HCT116 (cell line): ENCODE results near the gene P2RY14. TPM values are rescaled to one million over a fixed set of nuclear protein-coding genes. Genes with fewer than 3 reads are reported as not detected.

Experiments used
- ATAC-seq: fragments of 200-7000 bp; cut with Tn5 transposase; 2 replicates; pipeline ENCODE4 v1.9.1; 2020; ENCODE audit warnings: mild to moderate bottlenecking, moderate library complexity
- BruUV-seq: library from RNA; stranded (reverse); fragments of 400-500 nt; replicated peaks from 2 replicates; lab custom pipeline; 2021; lab: Mats Ljungman, UMichigan
- CTCF ChIA-PET: fragments of 300-600 bp; sonication (Branson Sonifier 250); formaldehyde crosslinking; loops from one replicate; lab custom pipeline; 2021; ENCODE audit warnings: antibody characterized with exemption; lab: Charles Lee
- POLR2A ChIA-PET: fragments of 300-600, 350-600 bp; sonication (Branson Sonifier 250); formaldehyde crosslinking; loops from one replicate; lab custom pipeline; 2021; ENCODE audit warnings: antibody characterized with exemption; lab: Charles Lee
- RAD21 ChIA-PET, 2 experiments: fragments of 300-600 bp; sonication (Branson Sonifier 250); formaldehyde crosslinking; loops; one replicate each; lab custom pipeline; 2023; ENCODE audit warnings: low total read pairs in 2 of 2; ENCODE audit not compliant: uncharacterized antibody in 2 of 2, unreplicated experiment in 2 of 2, low non-redundant PET in 1 of 2; lab: Charles Lee
- DNase-seq: peaks from one replicate; pipeline ENCODE4 v3.0.0-alpha.2; 2010; ENCODE audit warnings: low read depth, low spot score
- H2AFZ ChIP-seq: fragments of 200-600 bp; shearing (Covaris generic), sonication (generic); 2 replicates; pipeline ENCODE4 v1.6.1; 2017; ENCODE audit warnings: low read depth, mixed run types, mixed read lengths, antibody characterized with exemption, low read length; ENCODE audit not compliant: poor library complexity, severe bottlenecking
- H3K27ac ChIP-seq: 2 replicates; pipeline ENCODE4 v1.5.1; 2012; ENCODE audit warnings: low read depth, low read length
- H3K27me3 ChIP-seq: fragments of 200-600 bp; sonication (generic); 2 replicates; pipeline ENCODE4 v1.6.1; 2016; ENCODE audit warnings: mixed run types, low read length, mixed read lengths; ENCODE audit not compliant: insufficient read depth
- H3K36me3 ChIP-seq, 2 experiments: fragments of 200-500 bp in 1 of 2; fragments of 200-600 bp in 1 of 2; sonication (Bioruptor generic) in 1 of 2; sonication (generic) in 1 of 2; 2 replicates each; pipeline versions ENCODE4 v1.5.1 to v1.6.1; 2014 to 2016; ENCODE audit warnings: low read length in 2 of 2, inconsistent platforms in 1 of 2, mixed read lengths in 1 of 2, mixed run types in 1 of 2; ENCODE audit not compliant: insufficient read depth in 2 of 2, control insufficient read depth in 1 of 2
- H3K4me1 ChIP-seq, 2 experiments: fragments of 200-600 bp in 1 of 2; sonication (generic) in 1 of 2; 2 replicates each; pipeline versions ENCODE4 v1.5.1 to v1.6.1; 2012 to 2017; ENCODE audit warnings: low read length in 2 of 2, inconsistent platforms in 1 of 2, mild to moderate bottlenecking in 1 of 2, mixed read lengths in 1 of 2, mixed run types in 1 of 2, moderate library complexity in 1 of 2; ENCODE audit not compliant: insufficient read depth in 2 of 2, control insufficient read depth in 1 of 2
- H3K4me2 ChIP-seq: fragments of 200-600 bp; sonication (generic); 2 replicates; pipeline ENCODE4 v1.6.1; 2017; ENCODE audit warnings: mixed run types, low read length, mixed read lengths
- H3K4me3 ChIP-seq, 2 experiments: fragments of 200-600 bp in 1 of 2; sonication (generic) in 1 of 2; replicated peaks in 1 of 2; 2 replicates each; pipeline ENCODE4 v1.5.1; 2011 to 2016; ENCODE audit warnings: low read length in 2 of 2, control low read depth in 1 of 2, low read depth in 1 of 2, mild to moderate bottlenecking in 1 of 2, mixed read lengths in 1 of 2, mixed run types in 1 of 2
- H3K79me2 ChIP-seq: fragments of 200-600 bp; sonication (generic); 2 replicates; pipeline ENCODE4 v1.6.1; 2017; ENCODE audit warnings: mild to moderate bottlenecking, mixed run types, low read length, moderate library complexity, mixed read lengths; ENCODE audit not compliant: insufficient read depth
- H3K9ac ChIP-seq: fragments of 200-600 bp; sonication (generic); 2 replicates; pipeline ENCODE4 v1.6.1; 2016; ENCODE audit warnings: low read length, mixed read lengths
- H3K9me2 ChIP-seq: fragments of 200-600 bp; sonication (generic), shearing (Covaris generic); 2 replicates; pipeline ENCODE4 v1.6.1; 2017; ENCODE audit warnings: mixed run types, mild to moderate bottlenecking, moderate library complexity; ENCODE audit not compliant: insufficient read depth
- H3K9me3 ChIP-seq, 2 experiments: fragments of 200-500 bp in 1 of 2; fragments of 200-600 bp in 1 of 2; sonication (Bioruptor generic) in 1 of 2; sonication (generic) in 1 of 2; 2 replicates each; pipeline ENCODE4 v1.6.1; 2014 to 2017; ENCODE audit warnings: low read length in 2 of 2, mixed read lengths in 2 of 2, inconsistent platforms in 1 of 2, low read depth in 1 of 2, mild to moderate bottlenecking in 1 of 2, mixed run types in 1 of 2, moderate library complexity in 1 of 2; ENCODE audit not compliant: control insufficient read depth in 1 of 2, insufficient read depth in 1 of 2
- H4K20me1 ChIP-seq: fragments of 200-600 bp; sonication (generic), shearing (Covaris generic); 2 replicates; pipeline ENCODE4 v1.6.1; 2017; ENCODE audit warnings: mixed run types, mild to moderate bottlenecking, moderate library complexity; ENCODE audit not compliant: insufficient read depth
- ATF3 ChIP-seq: IDR thresholded peaks from 2 replicates; pipeline ENCODE4 v1.6.1; 2012
- CBX3 ChIP-seq: IDR thresholded peaks from 2 replicates; pipeline ENCODE4 v1.6.1; 2012; ENCODE audit warnings: low read depth
- CEBPB ChIP-seq: IDR thresholded peaks from 2 replicates; pipeline ENCODE4 v1.6.1; 2012; ENCODE audit warnings: low read depth
- CTCF ChIP-seq, 3 experiments: fragments of 200-600 bp in 1 of 3; sonication (generic) in 1 of 3; IDR thresholded peaks in 2 of 3; conservative IDR thresholded peaks in 1 of 3; 2 replicates each; pipeline ENCODE4 v1.5.1; 2012 to 2017; ENCODE audit warnings: low read depth in 2 of 3, low read length in 2 of 3, antibody characterized with exemption in 1 of 3, borderline replicate concordance in 1 of 3, control low read depth in 1 of 3, mild to moderate bottlenecking in 1 of 3, mixed read lengths in 1 of 3, mixed run types in 1 of 3, moderate library complexity in 1 of 3; ENCODE audit not compliant: insufficient read depth in 1 of 3
- EGR1 ChIP-seq: IDR thresholded peaks from 2 replicates; pipeline ENCODE4 v1.6.1; 2012; ENCODE audit warnings: low read depth
- ELF1 ChIP-seq: IDR thresholded peaks from 2 replicates; pipeline ENCODE4 v1.6.1; 2012; ENCODE audit warnings: low read depth, borderline replicate concordance
- EZH2 ChIP-seq: fragments of 200-600 bp; sonication (generic); IDR thresholded peaks from 2 replicates; pipeline ENCODE4 v1.6.1; 2017; ENCODE audit warnings: antibody characterized with exemption, mixed run types
- FOSL1 ChIP-seq: IDR thresholded peaks from 2 replicates; pipeline ENCODE4 v1.6.1; 2012; ENCODE audit warnings: low read depth
- JUND ChIP-seq: IDR thresholded peaks from 2 replicates; pipeline ENCODE4 v1.6.1; 2012
- MAX ChIP-seq: IDR thresholded peaks from 2 replicates; pipeline ENCODE4 v1.6.1; 2012
- POLR2A ChIP-seq: IDR thresholded peaks from 2 replicates; pipeline ENCODE4 v1.7.0; 2011; ENCODE audit warnings: borderline replicate concordance; ENCODE audit not compliant: insufficient read depth, insufficient read length; ENCODE audit errors: extremely low read depth
- RAD21 ChIP-seq: IDR thresholded peaks from 2 replicates; pipeline ENCODE4 v1.6.1; 2012; ENCODE audit warnings: low read depth, mild to moderate bottlenecking
- SIN3A ChIP-seq: IDR thresholded peaks from 2 replicates; pipeline ENCODE4 v1.6.1; 2012; ENCODE audit warnings: low read depth
- SP1 ChIP-seq: IDR thresholded peaks from 2 replicates; pipeline ENCODE4 v1.6.1; 2012; ENCODE audit warnings: low read depth
- SRF ChIP-seq: IDR thresholded peaks from 2 replicates; pipeline ENCODE4 v1.6.1; 2012; ENCODE audit warnings: low read depth
- TCF7L2 ChIP-seq: IDR thresholded peaks from 2 replicates; pipeline ENCODE4 v1.7.0; 2011; ENCODE audit warnings: borderline replicate concordance, inconsistent platforms; ENCODE audit not compliant: insufficient read depth, insufficient read length; ENCODE audit errors: extremely low read depth
- YY1 ChIP-seq: IDR thresholded peaks from 2 replicates; pipeline ENCODE4 v1.6.1; 2011; ENCODE audit warnings: low read length, low read depth, moderate library complexity, mild to moderate bottlenecking; ENCODE audit not compliant: insufficient replicate concordance; ENCODE audit errors: extremely low read depth
- ZFX ChIP-seq: fragments of 450-650 bp; IDR thresholded peaks from 2 replicates; pipeline ENCODE4 v1.6.1; 2017
- ZNF274 ChIP-seq: fragments of 200-500 bp; sonication (Bioruptor generic); IDR thresholded peaks from 2 replicates; pipeline ENCODE4 v1.6.1; 2014; ENCODE audit warnings: mild to moderate bottlenecking, low read depth, low read length, inconsistent platforms
- intact Hi-C: fragments of 100-400 bp; cut with micrococcal nuclease; formaldehyde crosslinking; loops from 2 replicates; pipeline ENCODE4 v1.10.0; 2022
- total RNA-seq: library from RNA; stranded (reverse); gene quantifications from one replicate; pipeline ENCODE4 v1.2.1, GENCODE V29; 2021; ENCODE audit not compliant: unreplicated experiment

P2RY14 gene
- total RNA-seq, 1 experiment from 2014 or later = not detected

GRCh38 chr3:151213881-151214280 lies 64.5 kb downstream of the P2RY14 start:
- H3K9me3 ChIP-seq = no peaks in the 10 kb centered on the region
- H3K27ac ChIP-seq = no peak overlapping the region
- H3K79me2 ChIP-seq = no peaks in the 10 kb centered on the region
- no TSS peak for BruUV-seq
- H3K9ac ChIP-seq = no peak overlapping the region
- H3K9me2 ChIP-seq = no peaks in the 10 kb centered on the region
- ATAC-seq (no peak), DNase-seq (no peak)
- no peak overlapping the region for H3K4me3 ChIP-seq
- no peak overlapping the region for H2AFZ ChIP-seq
- H3K4me1 ChIP-seq = peaks cover 0 to 13% of the 10 kb centered on the region in 2 experiments; a peak in 3 of 4 replicates
- H3K36me3 ChIP-seq = no peaks in the 10 kb centered on the region
- H3K27me3 ChIP-seq = no peaks in the 10 kb centered on the region
- H4K20me1 ChIP-seq = no peaks in the 10 kb centered on the region
- RAD21 ChIA-PET = no interaction called here
- POLR2A ChIA-PET = no interaction called here
- no peak for TF ChIP-seq EZH2
- no peak for TF ChIP-seq ZNF274
- CTCF ChIA-PET = no interaction called here
- intact Hi-C loops = no loop called here
- H3K4me2 ChIP-seq = no peak overlapping the region

GRCh38 chr3:151213151-151213550 lies 65.2 kb downstream of the P2RY14 start:
- intact Hi-C loops = no loop called here
- Histone ChIP-seq H3K27me3 (no peaks in the 10 kb centered on the region), H3K9me2 (no peaks in the 10 kb centered on the region), H3K36me3 (no peaks in the 10 kb centered on the region), H3K79me2 (no peaks in the 10 kb centered on the region), H3K27ac (no peak overlapping the region), H2AFZ (no peak overlapping the region), H4K20me1 (no peaks in the 10 kb centered on the region), H3K9ac (no peak overlapping the region), H3K4me1 (peaks cover 0 to 7% of the 10 kb centered on the region in 2 experiments; a peak in 1 of 4 replicates), H3K9me3 (no peaks in the 10 kb centered on the region), H3K4me3 (no peak overlapping the region), H3K4me2 (no peak overlapping the region)
- CTCF ChIA-PET = interaction anchor here (1.6 kb wide), 1 partner anchor 45 kb away, joined by 3 read pairs; no protein-coding TSS in a partner anchor
- no TSS peak for BruUV-seq
- ATAC-seq (no peak), DNase-seq (no peak)
- TF ChIP-seq MAX (no peak), RAD21 (no peak), YY1 (no peak), EGR1 (no peak), ELF1 (no peak), CBX3 (no peak), ATF3 (no peak), TCF7L2 (no peak), POLR2A (no peak), CTCF (IDR thresholded peaks at IDR 0.05 in 2 of 3, conservative IDR thresholded peaks at IDR 0.05 in 1 of 3; ENCODE audit: borderline replicate concordance in 1 of 3, insufficient read depth in 1 of 3, low read depth in 2 of 3, low read length in 2 of 3) (no peak), FOSL1 (no peak), JUND (no peak), SRF (no peak), ZNF274 (no peak), SIN3A (no peak), SP1 (no peak), ZFX (no peak), CEBPB (no peak)
- RAD21 ChIA-PET = no interaction called here
- POLR2A ChIA-PET = no interaction called here
